ENCODE results near the gene ADAM12. TPM values are rescaled to one million over a fixed set of nuclear protein-coding genes. Genes with fewer than 3 reads are reported as not detected.

Gene ADAM12
- total RNA-seq, 1 experiment from 2014 or later, result not detected

- BruUV-seq (replicated peaks), result no TSS peak
- Mint-ChIP-seq H3K27ac (ENCODE audit: unreplicated experiment) (no peak overlapping the region), H3K9me3 (ENCODE audit: low read depth, unreplicated experiment) (no peaks in the 10 kb centered on the region), H3K36me3 (ENCODE audit: insufficient read depth, unreplicated experiment) (no peaks in the 10 kb centered on the region), H3K4me3 (ENCODE audit: low read depth, unreplicated experiment) (no peak overlapping the region), H3K27me3 (ENCODE audit: unreplicated experiment) (no peaks in the 10 kb centered on the region), H3K4me1 (ENCODE audit: low read depth, unreplicated experiment) (peaks cover 12% of the 10 kb centered on the region)
- intact Hi-C loops (cut with micrococcal nuclease; ENCODE audit: unreplicated experiment), result no loop called here
- no peak for DNase-seq
- CTCF ChIA-PET, result no interaction called here
- no peak for TF ChIP-seq CTCF (IDR thresholded peaks at IDR 0.05; ENCODE audit: unreplicated experiment)
These were observed 403.3 kb downstream of the ADAM12 start for GRCh38 chr10:125984865-125985495.

- Mint-ChIP-seq H3K4me1 (ENCODE audit: low read depth, unreplicated experiment) (peaks cover 12% of the 10 kb centered on the region), H3K36me3 (ENCODE audit: insufficient read depth, unreplicated experiment) (no peaks in the 10 kb centered on the region), H3K27me3 (ENCODE audit: unreplicated experiment) (no peaks in the 10 kb centered on the region), H3K27ac (ENCODE audit: unreplicated experiment) (no peak overlapping the region), H3K9me3 (ENCODE audit: low read depth, unreplicated experiment) (no peaks in the 10 kb centered on the region), H3K4me3 (ENCODE audit: low read depth, unreplicated experiment) (no peak overlapping the region)
- no peak for DNase-seq
- TF ChIP-seq CTCF (IDR thresholded peaks at IDR 0.05; ENCODE audit: unreplicated experiment), result no peak
- CTCF ChIA-PET, result no interaction called here
- no TSS peak for BruUV-seq (replicated peaks)
- intact Hi-C loops (cut with micrococcal nuclease; ENCODE audit: unreplicated experiment), result no loop called here
These were observed 403.9 kb downstream of the ADAM12 start for GRCh38 chr10:125984346-125984745.

GRCh38 chr10:125983656-125984055 lies 404.6 kb downstream of the ADAM12 start:
- intact Hi-C loops (cut with micrococcal nuclease; ENCODE audit: unreplicated experiment), result loop anchor here (2.0 kb wide), 1 partner anchor 319 kb away; no protein-coding TSS in a partner anchor
- no peak for DNase-seq
- H3K27ac Mint-ChIP-seq (ENCODE audit: unreplicated experiment), result peak overlapping the region; percentile 14
- H3K36me3 Mint-ChIP-seq (ENCODE audit: insufficient read depth, unreplicated experiment), result no peaks in the 10 kb centered on the region
- H3K4me1 Mint-ChIP-seq (ENCODE audit: low read depth, unreplicated experiment), result peaks cover 12% of the 10 kb centered on the region
- CTCF ChIA-PET, result no interaction called here
- H3K27me3 Mint-ChIP-seq (ENCODE audit: unreplicated experiment), result no peaks in the 10 kb centered on the region
- H3K9me3 Mint-ChIP-seq (ENCODE audit: low read depth, unreplicated experiment), result no peaks in the 10 kb centered on the region
- no TSS peak for BruUV-seq (replicated peaks)
- no peak overlapping the region for H3K4me3 Mint-ChIP-seq (ENCODE audit: low read depth, unreplicated experiment)
- no peak for TF ChIP-seq CTCF (IDR thresholded peaks at IDR 0.05; ENCODE audit: unreplicated experiment)

- Mint-ChIP-seq H3K27ac (ENCODE audit: unreplicated experiment) (peak overlapping the region; percentile 14), H3K4me3 (ENCODE audit: low read depth, unreplicated experiment) (no peak overlapping the region)
These were observed 405.1 kb downstream of the ADAM12 start for GRCh38 chr10:125983161-125983560.

More at GRCh38 chr10:125983161-125983560, 405.1 kb downstream of the ADAM12 start:
- Mint-ChIP-seq H3K27me3 (ENCODE audit: unreplicated experiment) (no peaks in the 10 kb centered on the region), H3K9me3 (ENCODE audit: low read depth, unreplicated experiment) (no peaks in the 10 kb centered on the region), H3K4me1 (ENCODE audit: low read depth, unreplicated experiment) (peaks cover 12% of the 10 kb centered on the region), H3K36me3 (ENCODE audit: insufficient read depth, unreplicated experiment) (no peaks in the 10 kb centered on the region)
- no peak for DNase-seq
- BruUV-seq (replicated peaks), result no TSS peak
- TF ChIP-seq CTCF (IDR thresholded peaks at IDR 0.05; ENCODE audit: unreplicated experiment), result no peak
- intact Hi-C loops (cut with micrococcal nuclease; ENCODE audit: unreplicated experiment), result loop anchor here (2.0 kb wide), 1 partner anchor 320 kb away; no protein-coding TSS in a partner anchor
- CTCF ChIA-PET, result no interaction called here

All from Calu3 (cell line).